Astrocyte (in vitro differentiated cells and primary cell): Measurements from ENCODE around the gene COPS4.

ENCODE experiments used
- EZH2 ChIP-seq: IDR thresholded peaks from 2 replicates; pipeline ENCODE4 v1.6.1; 2012; ENCODE audit warnings: mild to moderate bottlenecking, low read length, inconsistent platforms; ENCODE audit not compliant: insufficient read depth
- TF ChIP-seq, protein P1 (sequence below): IDR thresholded peaks from 2 replicates; pipeline ENCODE4 v1.5.1; 2011; ENCODE audit warnings: low read depth, mild to moderate bottlenecking, inconsistent platforms, low read length, moderate library complexity; ENCODE audit not compliant: insufficient read depth

DNA sequence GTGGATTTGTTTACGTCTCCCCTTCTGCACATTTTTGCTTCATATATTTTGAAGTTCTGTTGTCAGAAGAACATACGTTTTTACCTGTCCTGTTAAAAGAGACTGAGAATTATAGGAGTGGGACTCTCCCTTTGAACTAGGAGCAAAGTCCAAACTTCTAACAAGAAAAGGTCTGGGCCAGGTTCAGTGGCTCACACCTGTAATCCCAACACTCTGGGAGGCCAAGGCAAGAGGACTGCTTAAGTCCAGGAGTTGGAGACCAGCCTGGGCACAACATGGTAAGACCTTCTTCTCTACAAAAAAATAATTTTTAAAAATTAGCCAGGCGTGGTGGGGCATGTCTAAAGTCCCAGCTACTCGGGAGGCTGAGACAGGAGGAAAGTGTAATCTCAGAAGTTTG, 40.1 kb upstream of the COPS4 start:
- no peak for TF ChIP-seq EZH2
- TF ChIP-seq, protein P1, sequence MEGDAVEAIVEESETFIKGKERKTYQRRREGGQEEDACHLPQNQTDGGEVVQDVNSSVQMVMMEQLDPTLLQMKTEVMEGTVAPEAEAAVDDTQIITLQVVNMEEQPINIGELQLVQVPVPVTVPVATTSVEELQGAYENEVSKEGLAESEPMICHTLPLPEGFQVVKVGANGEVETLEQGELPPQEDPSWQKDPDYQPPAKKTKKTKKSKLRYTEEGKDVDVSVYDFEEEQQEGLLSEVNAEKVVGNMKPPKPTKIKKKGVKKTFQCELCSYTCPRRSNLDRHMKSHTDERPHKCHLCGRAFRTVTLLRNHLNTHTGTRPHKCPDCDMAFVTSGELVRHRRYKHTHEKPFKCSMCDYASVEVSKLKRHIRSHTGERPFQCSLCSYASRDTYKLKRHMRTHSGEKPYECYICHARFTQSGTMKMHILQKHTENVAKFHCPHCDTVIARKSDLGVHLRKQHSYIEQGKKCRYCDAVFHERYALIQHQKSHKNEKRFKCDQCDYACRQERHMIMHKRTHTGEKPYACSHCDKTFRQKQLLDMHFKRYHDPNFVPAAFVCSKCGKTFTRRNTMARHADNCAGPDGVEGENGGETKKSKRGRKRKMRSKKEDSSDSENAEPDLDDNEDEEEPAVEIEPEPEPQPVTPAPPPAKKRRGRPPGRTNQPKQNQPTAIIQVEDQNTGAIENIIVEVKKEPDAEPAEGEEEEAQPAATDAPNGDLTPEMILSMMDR: no peak
